ENCODE measurements around the gene MUC2. TPM values are rescaled to one million over a fixed set of nuclear protein-coding genes. Genes with fewer than 3 reads are reported as not detected.
A peak's percentile ranks its signal among the peaks of the same experiment; 100 is the strongest.

The MUC2 gene
- total RNA-seq, 6 experiments from 2014 or later: 0.04 TPM; not detected in 5

DNA sequence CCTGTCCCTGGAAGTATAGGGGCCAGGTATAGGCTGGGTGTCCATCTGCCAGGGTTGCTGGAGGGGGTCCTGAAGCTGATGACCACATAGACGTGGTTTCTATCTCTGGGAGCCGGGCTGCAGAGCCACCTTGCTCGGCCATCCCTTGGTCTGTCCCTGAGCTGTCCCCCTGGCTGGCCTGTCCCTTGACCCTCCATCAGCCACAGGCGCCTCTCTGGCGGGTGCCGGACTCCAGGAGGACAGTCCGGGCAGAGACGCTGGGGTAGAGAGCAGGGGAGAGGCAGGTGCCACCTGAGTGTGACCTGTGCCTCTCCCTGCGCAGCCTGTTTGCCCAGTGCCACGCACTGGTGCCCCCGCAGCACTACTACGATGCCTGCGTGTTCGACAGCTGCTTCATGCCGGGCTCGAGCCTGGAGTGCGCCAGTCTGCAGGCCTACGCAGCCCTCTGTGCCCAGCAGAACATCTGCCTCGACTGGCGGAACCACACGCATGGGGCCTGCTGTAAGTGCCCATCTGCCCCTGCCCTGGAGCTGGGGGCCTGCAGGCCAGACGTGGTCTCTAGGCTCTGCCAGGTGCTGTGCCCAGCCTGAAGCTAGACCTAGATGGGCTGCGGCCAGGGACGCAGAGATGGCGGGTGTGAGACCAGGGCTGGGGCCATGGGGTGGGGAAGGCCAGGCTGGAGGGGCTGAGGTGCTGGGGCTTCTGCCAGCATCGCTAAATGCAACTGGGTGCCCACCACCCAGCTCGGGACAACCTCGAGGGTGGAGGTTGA is 29.9 kb downstream of the MUC2 start:
- DNase-seq: peak in 1 of 3 donors; percentile 5
- intact Hi-C loops (cut with DNase I): no loop called here
- WGBS (ENCODE audit: insufficient coverage, low coverage, low lambda C conversion rate, missing lambda C conversion rate): no CpG with 5 or more reads among the region's 28 CpGs
- H3K27me3 ChIP-seq: no peaks in the 10 kb centered on the region
- H3K9me3 ChIP-seq: no peaks in the 10 kb centered on the region
- H3K27ac ChIP-seq: no peak overlapping the region
- ATAC-seq: no peak
- no peak overlapping the region for H3K4me3 ChIP-seq
- H3K4me1 ChIP-seq: no peaks in the 10 kb centered on the region
- H3K36me3 ChIP-seq: no peaks in the 10 kb centered on the region
- TF ChIP-seq POLR2A (IDR thresholded peaks at IDR 0.05): no peak
- no peak for TF ChIP-seq CTCF (IDR thresholded peaks at IDR 0.05)

- Histone ChIP-seq H3K9me3 (no peaks in the 10 kb centered on the region), H3K4me3 (no peak overlapping the region), H3K36me3 (no peaks in the 10 kb centered on the region), H3K4me1 (no peaks in the 10 kb centered on the region), H3K27ac (no peak overlapping the region), H3K27me3 (no peaks in the 10 kb centered on the region)
- WGBS (ENCODE audit: insufficient coverage, low coverage, low lambda C conversion rate, missing lambda C conversion rate): no CpG with 5 or more reads among the region's 7 CpGs
- ATAC-seq (no peak), DNase-seq (no peak)
- TF ChIP-seq CTCF (IDR thresholded peaks at IDR 0.05): no peak
- TF ChIP-seq POLR2A (IDR thresholded peaks at IDR 0.05): no peak
- intact Hi-C loops (cut with DNase I): no loop called here
Measured at GRCh38 chr11:1105183-1105565, 30.5 kb downstream of the MUC2 start.

GRCh38 chr11:1106387-1106786 is 31.7 kb downstream of the MUC2 start:
- H3K4me1 ChIP-seq: no peaks in the 10 kb centered on the region
- H3K36me3 ChIP-seq: no peaks in the 10 kb centered on the region
- WGBS (ENCODE audit: insufficient coverage, low coverage, low lambda C conversion rate, missing lambda C conversion rate): 100% methylated on average over 1 of the region's 1 CpG
- no peaks in the 10 kb centered on the region for H3K9me3 ChIP-seq
- no peak for TF ChIP-seq CTCF (IDR thresholded peaks at IDR 0.05)
- TF ChIP-seq POLR2A (IDR thresholded peaks at IDR 0.05): no peak
- intact Hi-C loops (cut with DNase I): no loop called here
- DNase-seq (no peak), ATAC-seq (no peak)
- H3K27ac ChIP-seq: no peak overlapping the region
- no peaks in the 10 kb centered on the region for H3K27me3 ChIP-seq
- no peak overlapping the region for H3K4me3 ChIP-seq

- H3K4me1 ChIP-seq: no peaks in the 10 kb centered on the region
- no peak overlapping the region for H3K4me3 ChIP-seq
- H3K36me3 ChIP-seq: no peaks in the 10 kb centered on the region
- intact Hi-C loops (cut with DNase I): no loop called here
- no peak overlapping the region for H3K27ac ChIP-seq
- DNase-seq (no peak), ATAC-seq (no peak)
- H3K27me3 ChIP-seq: no peaks in the 10 kb centered on the region
- no peaks in the 10 kb centered on the region for H3K9me3 ChIP-seq
- TF ChIP-seq POLR2A (IDR thresholded peaks at IDR 0.05) (no peak), CTCF (IDR thresholded peaks at IDR 0.05) (no peak)
- no CpG with 5 or more reads among the region's 32 CpGs for WGBS (ENCODE audit: insufficient coverage, low coverage, low lambda C conversion rate, missing lambda C conversion rate)
Measured at GRCh38 chr11:1107316-1108245, 32.9 kb downstream of the MUC2 start.
